SHP77 treated with DMSO at 0.1 percent for 48 hours (cell line): ENCODE data around the gene MPV17.
"Not testable (repeated sequence)": the region's sequence is repeated elsewhere in the genome, so short reads cannot be mapped to it uniquely, and the experiment has no call there.

Experiments
- DNase-seq: peaks from one replicate; lab custom pipeline; 2025; lab: John Stamatoyannopoulos, UW

MPV17 gene

GRCh38 chr2:27298391-27299080, 24.4 kb downstream of the MPV17 start:
- no peak for DNase-seq

GRCh38 chr2:27297195-27297594, 25.7 kb downstream of the MPV17 start:
- no peak for DNase-seq

DNA sequence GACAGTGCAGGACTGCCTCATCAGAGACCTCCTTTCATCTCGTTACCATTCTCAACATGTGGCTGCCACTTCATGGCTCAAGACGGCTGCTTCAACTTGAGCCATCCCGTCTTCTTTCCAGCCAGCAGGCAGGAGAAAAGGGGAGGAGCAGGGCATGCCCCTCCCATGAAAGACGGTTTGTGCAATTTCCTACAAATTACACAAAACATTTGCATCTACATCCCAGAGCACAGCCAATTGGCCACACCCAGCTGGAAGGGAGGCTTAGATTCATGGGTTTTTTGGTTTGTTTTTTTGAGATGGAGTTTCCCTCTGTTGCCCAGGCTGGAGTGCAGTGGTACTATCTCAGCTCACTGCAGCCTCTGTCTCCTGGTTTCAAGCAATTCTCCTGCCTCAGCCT, 26.4 kb downstream of the MPV17 start:
- DNase-seq: no peak

DNA sequence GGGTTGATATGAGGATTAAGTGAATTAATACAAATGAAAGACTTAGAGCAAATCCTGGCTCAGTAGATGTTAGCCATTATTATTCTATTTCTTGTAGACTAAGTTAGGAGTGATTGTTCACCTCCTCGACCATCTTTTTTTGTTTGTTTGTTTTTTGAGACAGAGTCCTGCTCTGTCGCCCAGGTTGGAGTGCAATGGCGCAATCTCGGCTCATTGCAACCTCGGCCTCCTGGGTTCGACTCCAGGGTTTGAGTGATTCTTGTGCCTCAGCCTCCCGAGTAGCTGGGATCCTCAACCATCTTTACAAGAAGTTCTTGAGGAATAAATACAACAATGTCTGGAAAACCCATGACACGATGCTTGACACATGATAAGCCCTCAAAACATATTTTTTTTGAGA, 28.0 kb downstream of the MPV17 start:
- DNase-seq: no peak

DNA sequence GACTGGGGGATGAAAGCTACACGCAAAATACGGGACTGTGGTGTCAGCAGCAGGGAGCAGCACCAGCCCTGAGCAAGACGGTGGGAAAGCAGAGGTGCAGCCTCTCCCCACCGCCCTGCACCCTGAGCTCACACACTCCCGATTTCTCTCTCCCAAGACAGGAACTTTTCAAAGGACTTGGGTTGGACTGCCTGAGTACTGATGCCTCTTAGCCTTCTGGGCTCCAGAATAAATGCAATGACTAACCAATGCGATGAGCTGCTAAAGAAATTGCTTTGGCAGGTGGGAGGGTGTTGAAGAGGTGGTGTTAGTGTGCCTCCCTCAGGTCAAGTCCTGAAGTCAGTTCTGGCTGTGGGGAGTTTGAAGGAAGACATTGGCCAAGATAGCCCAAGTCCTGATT, 31.0 kb downstream of the MPV17 start:
- peak; percentile 6 for DNase-seq

GRCh38 chr2:27290549-27290948, 32.3 kb downstream of the MPV17 start:
- DNase-seq: no peak

- DNase-seq: no peak
Observed at GRCh38 chr2:27288610-27289009, 34.3 kb downstream of the MPV17 start.

GRCh38 chr2:27285481-27285880, 37.4 kb downstream of the MPV17 start:
- DNase-seq: no peak

DNA sequence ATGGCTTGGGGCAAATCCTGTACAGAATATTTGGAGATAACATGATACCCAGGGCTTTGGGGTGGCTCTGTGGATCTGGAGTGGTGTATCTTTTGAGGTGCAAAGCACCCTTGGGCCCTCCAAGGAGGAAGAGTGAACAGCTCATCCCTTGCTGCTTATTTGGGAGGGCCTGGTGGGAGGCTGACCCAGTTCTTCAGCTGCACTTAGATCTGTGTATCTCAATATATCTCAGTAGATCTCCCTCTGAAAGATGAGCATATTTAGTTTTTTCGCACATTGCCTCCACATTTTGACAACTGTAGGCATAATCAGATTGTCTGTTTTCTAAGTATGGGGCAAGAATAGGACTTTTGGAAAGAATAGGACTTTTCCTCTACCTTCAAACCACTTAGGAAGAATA, 37.9 kb downstream of the MPV17 start:
- no peak for DNase-seq

- peak; percentile 62 for DNase-seq
Observed at GRCh38 chr2:27282892-27283291, 40.0 kb downstream of the MPV17 start.

GRCh38 chr2:27281855-27282559, 40.9 kb downstream of the MPV17 start, which contains the start of gene TRIM54:
Gene TRIM54 (plus strand): TSS chr2:27282429. CDS start chr2:27282732, 303 bp downstream.
- DNase-seq: no peak

GRCh38 chr2:27281442-27281841, 41.5 kb downstream of the MPV17 start:
- DNase-seq: no peak

GRCh38 chr2:27280826-27281225, 42.1 kb downstream of the MPV17 start:
- no peak for DNase-seq

DNA sequence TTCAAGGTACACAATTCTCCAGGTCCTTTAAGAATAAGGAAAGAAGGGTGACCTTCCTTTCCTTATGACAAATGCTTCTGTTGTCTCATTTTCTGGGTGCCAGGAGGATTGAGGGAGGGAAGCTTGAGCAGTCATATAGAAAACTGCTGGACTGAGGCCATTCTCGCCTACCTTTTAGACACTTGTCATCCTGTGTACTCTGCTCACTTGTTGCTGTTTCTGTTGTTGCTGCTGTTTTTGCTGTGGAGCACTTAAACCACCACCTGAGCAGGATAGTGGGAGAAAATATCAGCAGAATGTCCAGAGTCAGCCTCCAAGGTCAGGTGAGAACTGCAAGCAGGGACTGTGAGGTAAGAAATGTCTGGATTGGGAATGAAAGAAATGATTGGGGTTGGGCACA, 44.9 kb downstream of the MPV17 start:
- DNase-seq: no peak

DNA sequence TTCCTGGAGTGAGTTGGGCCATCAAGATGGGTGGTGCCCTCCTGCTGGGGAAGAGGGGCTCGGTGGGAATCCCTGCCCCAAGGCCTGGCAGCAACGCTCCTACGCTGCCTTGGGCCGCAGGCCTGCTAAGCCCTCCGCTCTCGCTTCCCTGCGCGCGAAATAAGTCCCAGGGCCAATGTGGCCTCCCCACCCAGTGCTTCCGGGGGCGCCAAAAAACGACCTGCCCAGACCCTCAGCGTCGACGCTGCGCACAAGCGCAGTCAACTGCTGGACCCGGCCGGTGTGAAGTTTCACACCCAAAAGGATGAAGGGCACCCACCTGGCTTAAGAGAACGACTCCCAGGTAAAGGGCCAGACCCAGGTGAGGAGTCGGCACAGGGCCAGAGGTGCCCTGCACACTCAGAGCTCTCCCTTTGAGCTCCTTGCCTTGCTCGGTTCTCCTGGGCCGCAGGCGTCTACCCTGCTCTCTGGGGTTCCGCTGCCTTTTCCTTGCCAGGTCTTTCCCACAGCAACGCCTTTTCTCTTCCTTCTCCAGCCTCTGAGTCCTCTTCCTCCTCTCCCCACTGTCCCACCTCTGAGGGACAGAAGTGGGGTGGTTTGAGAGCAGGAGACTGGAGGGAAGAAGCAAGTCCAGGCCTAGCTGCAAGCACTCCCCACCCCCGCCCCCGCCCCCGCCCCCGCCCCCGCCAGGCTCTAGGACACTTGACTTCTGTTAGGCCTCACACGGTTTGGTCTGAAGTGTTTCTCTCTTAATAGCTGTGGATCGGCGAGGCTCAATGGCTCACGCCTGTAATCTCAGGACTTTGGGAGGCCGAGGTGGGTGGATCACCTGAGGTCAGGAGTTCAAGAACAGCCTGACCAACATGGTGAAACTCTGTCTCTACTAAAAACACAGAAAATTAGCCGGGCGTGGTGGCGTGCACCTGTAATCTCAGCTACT, 47.4 kb downstream of the MPV17 start, which contains the start of gene DNAJC5G:
DNAJC5G (plus strand) TSS at position 223 of the 940 bp plus-strand sequence. CDS start 1,296 bp downstream, outside the sequence.
- DNase-seq: no peak

DNA sequence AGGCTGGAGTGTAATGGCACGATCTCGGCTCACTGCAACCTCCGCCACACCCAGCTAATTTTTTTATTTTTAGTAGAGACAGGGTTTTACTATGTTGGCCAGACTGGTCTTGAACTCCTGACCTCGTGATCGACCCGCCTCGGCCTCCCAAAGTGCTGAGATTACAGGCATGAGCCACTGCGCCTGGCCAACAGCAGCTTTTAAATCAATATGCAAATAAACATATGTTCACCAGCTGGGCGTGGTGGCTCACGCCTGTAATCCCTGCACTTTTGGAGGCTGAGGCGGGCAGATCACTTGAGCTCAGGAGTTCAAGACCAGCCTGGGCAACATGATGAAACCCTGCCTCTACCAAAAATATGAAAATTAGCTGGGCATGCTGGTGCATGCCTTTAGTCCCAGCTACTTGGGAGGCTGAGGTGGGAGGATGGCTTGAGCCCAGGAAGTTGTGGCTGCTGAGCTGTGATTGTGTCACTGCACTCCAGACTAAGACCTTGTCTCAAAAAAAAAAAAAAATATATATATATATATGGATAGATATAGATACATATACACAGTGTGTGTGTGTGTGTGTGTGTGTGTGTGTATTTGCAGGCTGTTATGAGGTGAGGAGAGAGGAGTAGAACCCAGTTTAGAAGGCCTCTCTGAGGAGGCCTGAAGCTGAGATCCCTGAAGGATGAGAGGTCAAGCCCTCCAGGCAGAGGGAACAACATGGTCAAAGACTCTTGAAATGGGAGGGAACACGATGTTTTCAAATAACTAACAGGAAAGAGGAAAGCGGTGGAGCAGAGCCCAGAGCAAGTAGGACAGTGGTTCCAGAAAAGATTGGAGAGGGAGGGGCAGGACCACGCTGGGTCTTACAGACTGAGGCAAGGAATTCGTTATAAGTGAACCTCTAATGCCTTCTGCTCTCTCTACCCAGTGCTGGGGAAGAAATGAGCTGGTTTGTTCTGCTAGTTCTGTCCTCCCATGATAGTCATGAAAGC, 50.1 kb downstream of the MPV17 start:
- not testable (repeated sequence) for DNase-seq

- no peak for DNase-seq
Observed at GRCh38 chr2:27271631-27272340, 51.1 kb downstream of the MPV17 start.

GRCh38 chr2:27270670-27271069, 52.2 kb downstream of the MPV17 start:
- DNase-seq: no peak

GRCh38 chr2:27270131-27270530, 52.8 kb downstream of the MPV17 start:
- DNase-seq: no peak

GRCh38 chr2:27268296-27268695, 54.6 kb downstream of the MPV17 start:
- not testable (repeated sequence) for DNase-seq

DNA sequence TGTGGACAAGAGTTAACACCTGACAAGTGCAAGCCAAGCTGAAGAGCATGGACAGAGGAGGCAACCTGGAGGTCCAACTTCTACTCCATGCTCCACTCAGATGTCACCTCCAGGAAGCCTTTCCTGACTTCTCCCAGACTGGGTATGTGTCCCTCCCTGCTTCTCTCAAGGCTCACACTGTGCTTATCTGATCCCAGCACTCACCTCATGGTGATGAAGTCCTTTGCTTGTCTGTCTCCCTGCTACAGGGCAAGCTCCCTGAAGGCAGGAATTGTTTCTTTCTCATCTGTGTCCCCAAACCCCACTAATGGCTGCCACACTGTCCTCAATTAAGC, 57.4 kb downstream of the MPV17 start:
- no peak for DNase-seq
